H1 (cell line): Measurements from ENCODE around the gene MKLN1. TPM values are rescaled to one million over a fixed set of nuclear protein-coding genes. Genes with fewer than 3 reads are reported as not detected.

Experiments used
- CTCF ChIA-PET: fragments of 300-600 bp; sonication (Branson Sonifier 250); formaldehyde crosslinking; loops from one replicate; lab custom pipeline; 2021; ENCODE audit not compliant: partially characterized antibody; lab: Charles Lee
- POLR2A ChIA-PET: fragments of 300-600 bp; sonication (Branson Sonifier 250); formaldehyde crosslinking; loops from one replicate; lab custom pipeline; 2021; ENCODE audit warnings: inconsistent platforms; ENCODE audit not compliant: partially characterized antibody; lab: Charles Lee
- DNase-seq, 2 experiments: peaks; one replicate each; pipeline versions ENCODE4 v3.0.0 to v3.0.0-alpha.2; 2010 to 2022; ENCODE audit warnings: low spot score in 2 of 2, low read depth in 1 of 2, mixed read lengths in 1 of 2
- FAIRE-seq: peaks from 2 replicates; lab custom pipeline; 2011; peaks lifted over from hg19 to GRCh38; lab: Jason Lieb, UNC
- H2AFZ ChIP-seq: 2 replicates; pipeline ENCODE4 v1.8.1; 2012; ENCODE audit warnings: low read length, inconsistent platforms
- H2AK5ac ChIP-seq: 2 replicates; pipeline ENCODE4 v1.6.1; 2013; ENCODE audit warnings: low read depth, low read length
- H2BK120ac ChIP-seq: replicated peaks from 2 replicates; pipeline ENCODE3; 2013; ENCODE audit warnings: low read depth, low read length, inconsistent platforms
- H2BK12ac ChIP-seq: 2 replicates; pipeline ENCODE4 v1.6.1; 2013; ENCODE audit warnings: low read depth, low read length
- H2BK15ac ChIP-seq: 2 replicates; pipeline ENCODE4 v1.6.1; 2013; ENCODE audit warnings: low read length
- H2BK20ac ChIP-seq: 2 replicates; pipeline ENCODE4 v1.6.1; 2013; ENCODE audit warnings: low read length
- H2BK5ac ChIP-seq: 2 replicates; pipeline ENCODE4 v1.6.1; 2013; ENCODE audit warnings: low read depth, low read length
- H3K14ac ChIP-seq: 2 replicates; pipeline ENCODE4 v1.6.1; 2013; ENCODE audit warnings: inconsistent platforms; ENCODE audit not compliant: insufficient read length
- H3K18ac ChIP-seq: 2 replicates; pipeline ENCODE4 v1.6.1; 2013; ENCODE audit warnings: low read length; ENCODE audit errors: extremely low read depth
- H3K23ac ChIP-seq: 2 replicates; pipeline ENCODE4 v1.6.1; 2013; ENCODE audit warnings: inconsistent platforms; ENCODE audit not compliant: insufficient read length
- H3K23me2 ChIP-seq: 2 replicates; pipeline ENCODE4 v1.6.1; 2013; ENCODE audit warnings: low read depth, low read length
- H3K27ac ChIP-seq: 2 replicates; pipeline ENCODE4 v1.6.1; 2011; ENCODE audit warnings: low read depth, low read length, inconsistent platforms
- H3K27me3 ChIP-seq, 4 experiments: replicated peaks in 1 of 4; 1 replicate in 1 of 4; 2 replicates in 3 of 4; pipeline versions ENCODE4 v1.6.1 to v1.8.1; 2011 to 2013; ENCODE audit warnings: low read length in 3 of 4, mild to moderate bottlenecking in 3 of 4, inconsistent platforms in 2 of 4, mixed read lengths in 2 of 4, moderate library complexity in 1 of 4; ENCODE audit not compliant: control insufficient read depth in 3 of 4, insufficient read depth in 3 of 4; ENCODE audit errors: extremely low read depth in 1 of 4
- H3K36me3 ChIP-seq, 4 experiments: 2 replicates each; pipeline versions ENCODE4 v1.6.1 to v1.8.1; 2011 to 2013; ENCODE audit warnings: mild to moderate bottlenecking in 4 of 4, low read length in 3 of 4, moderate library complexity in 2 of 4, control low read depth in 1 of 4, inconsistent platforms in 1 of 4; ENCODE audit not compliant: insufficient read depth in 4 of 4, control insufficient read depth in 2 of 4
- H3K4ac ChIP-seq: replicated peaks from 2 replicates; pipeline ENCODE3; 2013; ENCODE audit warnings: low read length, low read depth, mixed read lengths, inconsistent platforms; ENCODE audit not compliant: insufficient read length
- H3K4me1 ChIP-seq, 4 experiments: replicated peaks in 1 of 4; 1 replicate in 1 of 4; 2 replicates in 3 of 4; pipeline versions ENCODE4 v1.6.1 to v1.8.1; 2011 to 2013; ENCODE audit warnings: low read length in 3 of 4, inconsistent platforms in 2 of 4, mixed read lengths in 1 of 4; ENCODE audit not compliant: insufficient read depth in 4 of 4, control insufficient read depth in 3 of 4
- H3K4me2 ChIP-seq, 2 experiments: 2 replicates each; pipeline versions ENCODE4 v1.6.1 to v1.8.1; 2011 to 2013; ENCODE audit warnings: low read depth in 2 of 2, low read length in 2 of 2, control low read depth in 1 of 2, inconsistent platforms in 1 of 2, mild to moderate bottlenecking in 1 of 2; ENCODE audit not compliant: insufficient read depth in 1 of 2
- H3K4me3 ChIP-seq, 4 experiments: fragments of 200-600, 300-600 bp in 1 of 4; sonication (generic), shearing (Covaris generic), sonication (Bioruptor Twin) in 1 of 4; 2 replicates each; pipeline versions ENCODE4 v1.5.1 to v1.8.1; 2011 to 2016; ENCODE audit warnings: low read length in 4 of 4, low read depth in 3 of 4, control low read depth in 2 of 4, inconsistent platforms in 2 of 4, mild to moderate bottlenecking in 2 of 4, mixed read lengths in 1 of 4, moderate library complexity in 1 of 4; ENCODE audit not compliant: insufficient read depth in 2 of 4; ENCODE audit errors: extremely low read depth in 1 of 4
- H3K56ac ChIP-seq: replicated peaks from 2 replicates; pipeline ENCODE3; 2013; ENCODE audit warnings: low read depth, mild to moderate bottlenecking, mixed read lengths, low read length, inconsistent platforms; ENCODE audit not compliant: insufficient read length
- H3K79me1 ChIP-seq: 2 replicates; pipeline ENCODE4 v1.6.1; 2013; ENCODE audit warnings: low read depth, low read length, control low read depth
- H3K79me2 ChIP-seq, 2 experiments: 2 replicates each; pipeline versions ENCODE4 v1.6.1 to v1.8.1; 2012 to 2013; ENCODE audit warnings: low read length in 2 of 2, mild to moderate bottlenecking in 2 of 2, inconsistent platforms in 1 of 2; ENCODE audit not compliant: insufficient read depth in 2 of 2, control insufficient read depth in 1 of 2
- H3K9ac ChIP-seq, 4 experiments: replicated peaks in 1 of 4; 1 replicate in 1 of 4; 2 replicates in 3 of 4; pipeline versions ENCODE4 v1.6.1 to v1.8.1; 2011 to 2013; ENCODE audit warnings: low read depth in 3 of 4, low read length in 3 of 4, control low read depth in 2 of 4, mild to moderate bottlenecking in 2 of 4, moderate library complexity in 2 of 4, inconsistent platforms in 1 of 4; ENCODE audit errors: extremely low read depth in 1 of 4
- H3K9me3 ChIP-seq, 2 experiments: 2 replicates each; pipeline versions ENCODE4 v1.6.1 to v1.8.1; 2012 to 2013; ENCODE audit warnings: mild to moderate bottlenecking in 2 of 2, moderate library complexity in 2 of 2, control low read depth in 1 of 2, inconsistent platforms in 1 of 2, low read depth in 1 of 2, low read length in 1 of 2, mixed read lengths in 1 of 2; ENCODE audit not compliant: insufficient read depth in 2 of 2
- H4K20me1 ChIP-seq, 2 experiments: replicated peaks in 1 of 2; 2 replicates each; pipeline versions ENCODE3 to v1.8.1; 2011 to 2013; ENCODE audit warnings: inconsistent platforms in 2 of 2, low read length in 2 of 2, mild to moderate bottlenecking in 1 of 2; ENCODE audit not compliant: insufficient read depth in 2 of 2, control insufficient read depth in 1 of 2
- H4K5ac ChIP-seq: 2 replicates; pipeline ENCODE4 v1.6.1; 2013; ENCODE audit warnings: low read length, low read depth, mixed read lengths, inconsistent platforms; ENCODE audit not compliant: insufficient read length
- H4K8ac ChIP-seq: 2 replicates; pipeline ENCODE4 v1.8.0; 2013; ENCODE audit warnings: mild to moderate bottlenecking, moderate library complexity, low read length, inconsistent platforms; ENCODE audit not compliant: insufficient read depth; ENCODE audit errors: extremely low read depth
- H4K91ac ChIP-seq: replicated peaks from 2 replicates; pipeline ENCODE3; 2013; ENCODE audit warnings: low read length, mixed read lengths, inconsistent platforms; ENCODE audit not compliant: insufficient read length
- BACH1 ChIP-seq: IDR thresholded peaks from 2 replicates; pipeline ENCODE4 v1.6.1; 2012; ENCODE audit warnings: low read length, improper control_type of control experiment
- CEBPB ChIP-seq: IDR thresholded peaks from 2 replicates; pipeline ENCODE4 v1.6.1; 2012; ENCODE audit warnings: low read depth, low read length
- FOSL1 ChIP-seq: IDR thresholded peaks from 2 replicates; pipeline ENCODE4 v1.6.1; 2011; ENCODE audit warnings: mild to moderate bottlenecking, low read depth, low read length, moderate library complexity; ENCODE audit not compliant: insufficient read depth
- HDAC6 ChIP-seq: IDR thresholded peaks from one replicate; pipeline ENCODE4 v1.7.1; 2012; ENCODE audit warnings: low read depth, mild to moderate bottlenecking, inconsistent platforms, low read length, moderate library complexity
- MAFK ChIP-seq: IDR thresholded peaks from 2 replicates; pipeline ENCODE4 v1.6.1; 2012; ENCODE audit warnings: low read depth, mild to moderate bottlenecking, improper control_type of control experiment, low read length
- SP1 ChIP-seq: IDR thresholded peaks from 2 replicates; pipeline ENCODE4 v1.6.1; 2011; ENCODE audit warnings: low read depth, low read length
- SRF ChIP-seq: IDR thresholded peaks from 2 replicates; pipeline ENCODE4 v1.6.1; 2011; ENCODE audit warnings: mild to moderate bottlenecking, low read depth, low read length, moderate library complexity
- SUZ12 ChIP-seq: fragments of 200-600 bp; sonication (generic); IDR thresholded peaks from 2 replicates; pipeline ENCODE4 v1.6.1; 2012; ENCODE audit warnings: mild to moderate bottlenecking, inconsistent platforms, low read length, moderate library complexity, mixed read lengths
- TBP ChIP-seq: IDR thresholded peaks from 2 replicates; pipeline ENCODE4 v1.6.1; 2011; ENCODE audit warnings: low read depth, low read length, improper control_type of control experiment
- TCF12 ChIP-seq: IDR thresholded peaks from 2 replicates; pipeline ENCODE4 v1.6.1; 2011; ENCODE audit warnings: low read depth, mild to moderate bottlenecking, low read length
- YY1 ChIP-seq: IDR thresholded peaks from 2 replicates; pipeline ENCODE4 v1.6.1; 2011; ENCODE audit warnings: low read depth, mild to moderate bottlenecking, low read length
- WGBS, 2 experiments: shearing (Covaris generic) in 1 of 2; methylation state at CpG; one replicate each; pipeline versions ENCODE4 v1.1.6 to v1.1.7; 2013 to 2015; ENCODE audit warnings: low lambda C conversion rate in 2 of 2, mixed read lengths in 2 of 2, inconsistent platforms in 1 of 2, low coverage in 1 of 2, missing lambda C conversion rate in 1 of 2; ENCODE audit not compliant: insufficient replicate concordance in 2 of 2, insufficient coverage in 1 of 2, insufficient read length in 1 of 2; ENCODE audit errors: extremely low coverage in 1 of 2, missing lambda C conversion rate in 1 of 2; 5-methylcytosine and 5-hydroxymethylcytosine counted together
- polyA plus RNA-seq, 7 experiments: library from polyadenylated mRNA; depleted of rRNA in 3 of 7; stranded (reverse) in 5 of 7; unstranded in 2 of 7; fragments of >200 nt in 5 of 7; fragments of 200-250 nt in 2 of 7; gene quantifications; 1 replicate in 5 of 7; 2 replicates in 1 of 7; 4 replicates in 1 of 7; pipeline versions ENCODE4 v1.2.1 to v1.2.3, GENCODE V29; 2011 to 2013; ENCODE audit warnings: missing spikeins in 2 of 7, mixed read lengths in 2 of 7
- total RNA-seq: library from RNA; stranded (reverse); fragmentation: NEBNext Ultra II Directional; extraction: Animal tissue kit (Norgen Biotek cat#: 25700); gene quantifications from 2 replicates; pipeline ENCODE4 v1.2.1, GENCODE V29; 2021
- TF ChIP-seq, protein P1 (sequence below): IDR thresholded peaks from 2 replicates; pipeline ENCODE4 v1.6.1; 2012; ENCODE audit warnings: low read length, inconsistent platforms

MKLN1 gene
- total and polyA plus RNA-seq, 2 of the 8 experiments (the other 6 are each of a cell fraction or from before 2014, with no cell fraction given), result 22.3 to 50.9 TPM

- 98% methylated on average over 4 of the region's 4 CpGs; no CpG with 5 or more reads in 1 of the 2 experiments for WGBS, 2 experiments
- no peak overlapping the region for H3K14ac ChIP-seq
- H4K20me1 ChIP-seq, result peaks cover 5% of the 10 kb centered on the region in 2 experiments
- no peaks in the 10 kb centered on the region for H3K79me2 ChIP-seq
- no peaks in the 10 kb centered on the region; the same call in 1 of the 2 replicates for H3K23me2 ChIP-seq
- POLR2A ChIA-PET, result interaction anchor here (0.6 to 2.3 kb wide), 12 partner anchors 10 to 685 kb away, joined by 3 to 6 read pairs (median 3); partner anchors contain the start of gene MKLN1
- H4K8ac ChIP-seq, result no peak overlapping the region
- no peak overlapping the region for H3K18ac ChIP-seq
- H3K27ac ChIP-seq, result no peak overlapping the region
- no peak overlapping the region for H4K91ac ChIP-seq
- no peak overlapping the region for H3K4me3 ChIP-seq
- H3K9ac ChIP-seq, result no peak overlapping the region
- H3K4me2 ChIP-seq, result no peak overlapping the region
- no peak overlapping the region for H3K4ac ChIP-seq
- H3K79me1 ChIP-seq, result no peaks in the 10 kb centered on the region; the same call in 1 of the 2 replicates
- H2BK15ac ChIP-seq, result no peak overlapping the region
- DNase-seq (no peak), FAIRE-seq (no peak)
- H4K5ac ChIP-seq, result no peak overlapping the region
- CTCF ChIA-PET, result interaction anchor here (0.7 to 4.0 kb wide), 6 partner anchors 9 to 157 kb away, joined by 3 to 22 read pairs (median 4); no protein-coding TSS in a partner anchor
- no peaks in the 10 kb centered on the region for H3K27me3 ChIP-seq
- no peak overlapping the region for H2AFZ ChIP-seq
- H3K56ac ChIP-seq, result no peak overlapping the region
- H3K9me3 ChIP-seq, result no peaks in the 10 kb centered on the region
- H3K4me1 ChIP-seq, result peaks cover 0 to 5% (median 0%) of the 10 kb centered on the region in 4 experiments; a peak in 1 of 7 replicates
- no peak overlapping the region for H2BK12ac ChIP-seq
- H3K23ac ChIP-seq, result no peak overlapping the region
- H3K36me3 ChIP-seq, result peaks cover 15 to 60% (median 46%) of the 10 kb centered on the region in 4 experiments
- no peak overlapping the region for H2AK5ac ChIP-seq
- H2BK120ac ChIP-seq, result no peak overlapping the region
- no peak overlapping the region for H2BK5ac ChIP-seq
- H2BK20ac ChIP-seq, result no peak overlapping the region
- TF ChIP-seq MAFK (no peak), BACH1 (no peak), SRF (no peak), CEBPB (peak; percentile 67; the same call in 1 of the 2 replicates), TCF12 (no peak), HDAC6 (no peak), FOSL1 (no peak), SP1 (no peak), SUZ12 (no peak), TBP (no peak), YY1 (no peak)
- TF ChIP-seq, protein P1, sequence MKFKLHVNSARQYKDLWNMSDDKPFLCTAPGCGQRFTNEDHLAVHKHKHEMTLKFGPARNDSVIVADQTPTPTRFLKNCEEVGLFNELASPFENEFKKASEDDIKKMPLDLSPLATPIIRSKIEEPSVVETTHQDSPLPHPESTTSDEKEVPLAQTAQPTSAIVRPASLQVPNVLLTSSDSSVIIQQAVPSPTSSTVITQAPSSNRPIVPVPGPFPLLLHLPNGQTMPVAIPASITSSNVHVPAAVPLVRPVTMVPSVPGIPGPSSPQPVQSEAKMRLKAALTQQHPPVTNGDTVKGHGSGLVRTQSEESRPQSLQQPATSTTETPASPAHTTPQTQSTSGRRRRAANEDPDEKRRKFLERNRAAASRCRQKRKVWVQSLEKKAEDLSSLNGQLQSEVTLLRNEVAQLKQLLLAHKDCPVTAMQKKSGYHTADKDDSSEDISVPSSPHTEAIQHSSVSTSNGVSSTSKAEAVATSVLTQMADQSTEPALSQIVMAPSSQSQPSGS, result no peak
Observed at GRCh38 chr7:131498237-131498885, 170.7 kb downstream of the MKLN1 start.
